Measurements from ENCODE around the gene ABCG1. TPM values are rescaled to one million over a fixed set of nuclear protein-coding genes. Genes with fewer than 3 reads are reported as not detected.

ABCG1 gene
- total RNA-seq, 1 donor from 2014 or later = 39.5 TPM

- DNase-seq (ENCODE audit: low spot score in 2 of 2) = no peak
- H3K4me3 ChIP-seq = no peak overlapping the region
- intact Hi-C loops (cut with DNase I) = no loop called here
- H3K9me3 ChIP-seq = no peaks in the 10 kb centered on the region
- H3K27ac ChIP-seq = no peak overlapping the region
- no peaks in the 10 kb centered on the region for H3K4me1 ChIP-seq
- TF ChIP-seq CTCF (IDR thresholded peaks at IDR 0.05) = no peak
- no peaks in the 10 kb centered on the region for H3K36me3 ChIP-seq
- no peaks in the 10 kb centered on the region for H3K27me3 ChIP-seq
Observed at GRCh38 chr21:42341776-42342542, 123.0 kb downstream of the ABCG1 start.

DNA sequence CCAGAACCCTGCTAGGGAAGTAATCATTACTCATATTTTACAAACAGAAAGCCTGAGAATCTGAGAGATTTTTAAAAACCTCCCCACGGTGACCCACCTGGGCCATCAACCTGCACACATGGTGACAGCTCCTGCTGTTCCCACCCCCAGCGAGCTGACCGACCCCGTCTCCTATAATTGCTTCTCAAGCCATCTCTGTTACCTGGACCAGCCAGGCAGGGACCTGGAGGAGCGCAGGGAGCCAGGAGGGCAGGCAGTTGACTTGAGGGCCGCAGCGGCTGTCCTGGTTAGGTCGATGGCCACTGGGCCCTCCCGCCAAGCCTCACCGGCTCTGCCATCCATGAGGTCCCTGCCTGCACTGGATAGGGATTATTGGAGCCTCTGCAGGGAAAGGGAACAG lies 124.2 kb downstream of the ABCG1 start:
- DNase-seq (ENCODE audit: low spot score in 2 of 2) = no peak
- H3K27me3 ChIP-seq = no peaks in the 10 kb centered on the region
- no peak for TF ChIP-seq CTCF (IDR thresholded peaks at IDR 0.05)
- H3K9me3 ChIP-seq = no peaks in the 10 kb centered on the region
- no peaks in the 10 kb centered on the region for H3K36me3 ChIP-seq
- intact Hi-C loops (cut with DNase I) = no loop called here
- no peak overlapping the region for H3K27ac ChIP-seq
- H3K4me1 ChIP-seq = no peaks in the 10 kb centered on the region
- H3K4me3 ChIP-seq = no peak overlapping the region

DNA sequence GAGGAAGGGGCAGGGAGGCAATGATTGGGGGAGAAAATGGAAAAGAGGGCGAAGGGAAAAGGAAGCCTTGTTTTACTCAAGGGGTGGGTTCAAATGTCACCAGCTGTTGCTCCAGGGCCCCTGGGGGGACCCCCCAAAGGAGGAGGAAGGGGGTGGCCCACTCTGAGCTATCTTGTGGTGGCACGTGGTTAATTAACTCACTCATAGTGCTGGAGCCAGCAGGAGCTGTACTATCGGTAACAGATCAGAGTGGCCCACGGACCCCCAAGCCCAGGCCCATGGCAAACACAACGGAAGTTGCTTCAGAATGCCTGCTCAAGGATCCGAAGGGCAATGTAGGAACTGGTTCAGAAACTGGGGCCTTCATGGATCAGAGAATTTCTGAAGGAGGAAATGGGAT lies 124.6 kb downstream of the ABCG1 start:
- no peak overlapping the region for H3K4me3 ChIP-seq
- no peaks in the 10 kb centered on the region for H3K9me3 ChIP-seq
- H3K4me1 ChIP-seq = no peaks in the 10 kb centered on the region
- TF ChIP-seq CTCF (IDR thresholded peaks at IDR 0.05) = no peak
- no peaks in the 10 kb centered on the region for H3K27me3 ChIP-seq
- intact Hi-C loops (cut with DNase I) = no loop called here
- no peaks in the 10 kb centered on the region for H3K36me3 ChIP-seq
- DNase-seq (ENCODE audit: low spot score in 2 of 2) = no peak
- no peak overlapping the region for H3K27ac ChIP-seq

DNA sequence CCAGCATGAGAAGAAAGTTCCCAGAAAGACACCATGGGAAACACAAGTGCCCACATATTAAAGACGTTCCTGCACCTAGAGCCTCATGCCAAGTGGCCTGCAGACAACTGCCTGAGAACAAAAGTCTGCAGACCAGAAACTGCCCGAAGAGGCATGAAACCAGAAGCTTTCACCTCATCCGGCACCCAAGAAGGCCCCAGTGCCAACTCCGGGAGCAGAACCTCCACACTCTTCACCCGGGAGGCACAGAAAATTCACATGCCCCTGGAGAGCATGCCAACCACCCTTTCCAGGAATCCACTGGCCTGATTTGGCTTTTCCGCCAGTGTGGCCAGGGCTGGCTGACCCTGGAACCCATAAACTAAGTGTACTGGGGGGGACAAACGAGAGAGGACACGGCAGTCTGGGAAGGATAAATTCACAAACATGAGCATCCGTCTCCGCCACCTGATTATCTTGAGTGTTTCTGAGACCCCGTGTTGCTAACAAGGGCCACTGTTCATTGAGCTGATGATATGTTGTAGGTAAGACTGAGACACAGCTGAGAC lies 125.1 kb downstream of the ABCG1 start:
- Histone ChIP-seq H3K27ac (no peak overlapping the region), H3K9me3 (no peaks in the 10 kb centered on the region), H3K4me1 (no peaks in the 10 kb centered on the region), H3K4me3 (no peak overlapping the region), H3K36me3 (no peaks in the 10 kb centered on the region), H3K27me3 (no peaks in the 10 kb centered on the region)
- DNase-seq (ENCODE audit: low spot score in 2 of 2) = no peak
- intact Hi-C loops (cut with DNase I) = no loop called here
- TF ChIP-seq CTCF (IDR thresholded peaks at IDR 0.05) = no peak

GRCh38 chr21:42344631-42345030 lies 125.7 kb downstream of the ABCG1 start:
- no peak overlapping the region for H3K4me3 ChIP-seq
- no peaks in the 10 kb centered on the region for H3K27me3 ChIP-seq
- no peaks in the 10 kb centered on the region for H3K36me3 ChIP-seq
- no peak for TF ChIP-seq CTCF (IDR thresholded peaks at IDR 0.05)
- no peaks in the 10 kb centered on the region for H3K9me3 ChIP-seq
- intact Hi-C loops (cut with DNase I) = no loop called here
- no peak for DNase-seq (ENCODE audit: low spot score in 2 of 2)
- no peak overlapping the region for H3K27ac ChIP-seq
- H3K4me1 ChIP-seq = no peaks in the 10 kb centered on the region
